Measurements from ENCODE around the gene PITPNM1. TPM values are rescaled to one million over a fixed set of nuclear protein-coding genes. Genes with fewer than 3 reads are reported as not detected.

PITPNM1 gene
- total and polyA plus RNA-seq, 2 of the 13 experiments (the other 11 are each of a cell fraction or from before 2014, with no cell fraction given): 8.2 to 8.5 TPM

DNA sequence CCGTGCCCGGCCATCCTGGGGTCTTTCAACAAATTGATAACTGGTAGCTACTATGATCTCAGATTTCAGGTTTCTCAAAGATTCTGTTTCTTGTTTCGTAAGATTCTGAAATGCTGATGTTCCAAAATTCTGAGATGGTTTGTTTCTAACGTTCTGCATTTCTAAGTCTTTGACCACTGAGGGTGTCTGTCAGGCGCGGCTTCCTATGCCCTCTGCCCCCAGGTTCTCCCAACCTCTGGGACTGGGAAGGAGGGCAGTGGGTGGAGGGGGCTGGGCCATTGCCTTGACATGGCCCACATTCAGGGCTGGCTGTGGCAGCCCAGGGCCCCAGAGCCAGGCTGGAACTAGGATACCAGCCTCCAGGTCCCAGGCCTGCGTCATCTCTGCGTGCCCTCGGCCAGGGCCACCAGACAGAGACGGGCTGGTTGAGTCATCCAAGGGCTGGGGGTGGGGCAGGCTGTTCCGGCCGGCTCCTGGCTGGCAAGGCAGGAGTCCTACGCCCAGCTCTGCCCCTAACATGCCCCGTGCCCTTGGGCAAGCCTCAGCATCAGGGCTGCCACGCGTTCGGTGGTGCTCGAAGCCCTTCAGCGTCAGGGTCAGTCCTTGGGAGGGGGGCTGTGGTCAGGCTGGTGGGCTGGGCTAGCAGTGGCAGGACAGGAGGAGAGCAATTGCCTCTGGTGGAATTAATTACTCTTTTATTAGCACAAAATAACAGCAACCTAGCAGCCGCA is 41.3 kb downstream of the PITPNM1 start (continued):
- TF ChIP-seq, protein P1, sequence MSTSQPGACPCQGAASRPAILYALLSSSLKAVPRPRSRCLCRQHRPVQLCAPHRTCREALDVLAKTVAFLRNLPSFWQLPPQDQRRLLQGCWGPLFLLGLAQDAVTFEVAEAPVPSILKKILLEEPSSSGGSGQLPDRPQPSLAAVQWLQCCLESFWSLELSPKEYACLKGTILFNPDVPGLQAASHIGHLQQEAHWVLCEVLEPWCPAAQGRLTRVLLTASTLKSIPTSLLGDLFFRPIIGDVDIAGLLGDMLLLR (CRISPR knock-in tag; IDR thresholded peaks at IDR 0.05): no peak
- TF ChIP-seq EZH2 (conservative IDR thresholded peaks at IDR 0.05; ENCODE audit: low read depth, low read length) (no peak), NPAS2 (CRISPR knock-in tag; IDR thresholded peaks at IDR 0.05; ENCODE audit: borderline replicate concordance) (no peak), ZNF550 (CRISPR knock-in tag; IDR thresholded peaks at IDR 0.05; ENCODE audit: borderline replicate concordance) (0 out of 2 replicates have a peak, but pooled peaks have one; percentile 68), ZNF510 (CRISPR knock-in tag; IDR thresholded peaks at IDR 0.05; ENCODE audit: low read depth) (no peak), ZNF776 (CRISPR knock-in tag; IDR thresholded peaks at IDR 0.05) (0 out of 2 replicates have a peak, but pooled peaks have one; percentile 8), MZF1 (CRISPR knock-in tag; IDR thresholded peaks at IDR 0.05; ENCODE audit: borderline replicate concordance) (no peak), NFIB (CRISPR knock-in tag; IDR thresholded peaks at IDR 0.05; ENCODE audit: borderline replicate concordance) (no peak)
- TF ChIP-seq, protein P2, sequence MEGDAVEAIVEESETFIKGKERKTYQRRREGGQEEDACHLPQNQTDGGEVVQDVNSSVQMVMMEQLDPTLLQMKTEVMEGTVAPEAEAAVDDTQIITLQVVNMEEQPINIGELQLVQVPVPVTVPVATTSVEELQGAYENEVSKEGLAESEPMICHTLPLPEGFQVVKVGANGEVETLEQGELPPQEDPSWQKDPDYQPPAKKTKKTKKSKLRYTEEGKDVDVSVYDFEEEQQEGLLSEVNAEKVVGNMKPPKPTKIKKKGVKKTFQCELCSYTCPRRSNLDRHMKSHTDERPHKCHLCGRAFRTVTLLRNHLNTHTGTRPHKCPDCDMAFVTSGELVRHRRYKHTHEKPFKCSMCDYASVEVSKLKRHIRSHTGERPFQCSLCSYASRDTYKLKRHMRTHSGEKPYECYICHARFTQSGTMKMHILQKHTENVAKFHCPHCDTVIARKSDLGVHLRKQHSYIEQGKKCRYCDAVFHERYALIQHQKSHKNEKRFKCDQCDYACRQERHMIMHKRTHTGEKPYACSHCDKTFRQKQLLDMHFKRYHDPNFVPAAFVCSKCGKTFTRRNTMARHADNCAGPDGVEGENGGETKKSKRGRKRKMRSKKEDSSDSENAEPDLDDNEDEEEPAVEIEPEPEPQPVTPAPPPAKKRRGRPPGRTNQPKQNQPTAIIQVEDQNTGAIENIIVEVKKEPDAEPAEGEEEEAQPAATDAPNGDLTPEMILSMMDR (CRISPR knock-in tag; IDR thresholded peaks at IDR 0.05): no peak; the same call in 1 of the 2 replicates
- TF ChIP-seq, protein P3, sequence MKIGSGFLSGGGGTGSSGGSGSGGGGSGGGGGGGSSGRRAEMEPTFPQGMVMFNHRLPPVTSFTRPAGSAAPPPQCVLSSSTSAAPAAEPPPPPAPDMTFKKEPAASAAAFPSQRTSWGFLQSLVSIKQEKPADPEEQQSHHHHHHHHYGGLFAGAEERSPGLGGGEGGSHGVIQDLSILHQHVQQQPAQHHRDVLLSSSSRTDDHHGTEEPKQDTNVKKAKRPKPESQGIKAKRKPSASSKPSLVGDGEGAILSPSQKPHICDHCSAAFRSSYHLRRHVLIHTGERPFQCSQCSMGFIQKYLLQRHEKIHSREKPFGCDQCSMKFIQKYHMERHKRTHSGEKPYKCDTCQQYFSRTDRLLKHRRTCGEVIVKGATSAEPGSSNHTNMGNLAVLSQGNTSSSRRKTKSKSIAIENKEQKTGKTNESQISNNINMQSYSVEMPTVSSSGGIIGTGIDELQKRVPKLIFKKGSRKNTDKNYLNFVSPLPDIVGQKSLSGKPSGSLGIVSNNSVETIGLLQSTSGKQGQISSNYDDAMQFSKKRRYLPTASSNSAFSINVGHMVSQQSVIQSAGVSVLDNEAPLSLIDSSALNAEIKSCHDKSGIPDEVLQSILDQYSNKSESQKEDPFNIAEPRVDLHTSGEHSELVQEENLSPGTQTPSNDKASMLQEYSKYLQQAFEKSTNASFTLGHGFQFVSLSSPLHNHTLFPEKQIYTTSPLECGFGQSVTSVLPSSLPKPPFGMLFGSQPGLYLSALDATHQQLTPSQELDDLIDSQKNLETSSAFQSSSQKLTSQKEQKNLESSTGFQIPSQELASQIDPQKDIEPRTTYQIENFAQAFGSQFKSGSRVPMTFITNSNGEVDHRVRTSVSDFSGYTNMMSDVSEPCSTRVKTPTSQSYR (CRISPR knock-in tag; IDR thresholded peaks at IDR 0.05; ENCODE audit: borderline replicate concordance): peak; percentile 94
- TF ChIP-seq, protein P4, sequence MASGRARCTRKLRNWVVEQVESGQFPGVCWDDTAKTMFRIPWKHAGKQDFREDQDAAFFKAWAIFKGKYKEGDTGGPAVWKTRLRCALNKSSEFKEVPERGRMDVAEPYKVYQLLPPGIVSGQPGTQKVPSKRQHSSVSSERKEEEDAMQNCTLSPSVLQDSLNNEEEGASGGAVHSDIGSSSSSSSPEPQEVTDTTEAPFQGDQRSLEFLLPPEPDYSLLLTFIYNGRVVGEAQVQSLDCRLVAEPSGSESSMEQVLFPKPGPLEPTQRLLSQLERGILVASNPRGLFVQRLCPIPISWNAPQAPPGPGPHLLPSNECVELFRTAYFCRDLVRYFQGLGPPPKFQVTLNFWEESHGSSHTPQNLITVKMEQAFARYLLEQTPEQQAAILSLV (CRISPR knock-in tag; IDR thresholded peaks at IDR 0.05; ENCODE audit: borderline replicate concordance): 0 out of 2 replicates have a peak, but pooled peaks have one; percentile 66
- TF ChIP-seq, protein P5, sequence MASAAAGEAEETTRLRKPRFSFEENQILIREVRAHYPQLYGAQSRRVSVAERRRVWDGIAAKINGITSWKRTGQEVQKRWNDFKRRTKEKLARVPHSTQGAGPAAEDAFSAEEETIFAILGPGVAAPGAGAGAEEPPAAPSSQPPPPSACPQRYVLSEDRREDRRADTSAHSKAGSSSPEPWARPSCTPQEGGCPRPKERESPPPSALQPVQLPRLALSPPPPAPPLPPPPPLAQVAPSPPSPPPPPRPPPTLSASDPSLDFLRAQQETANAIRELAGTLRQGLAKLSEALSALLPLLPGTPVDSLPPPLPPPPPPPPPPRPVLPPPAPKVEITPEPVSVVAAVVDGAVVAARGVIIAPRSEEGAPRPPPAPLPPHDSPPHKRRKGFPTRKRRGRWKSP (CRISPR knock-in tag; IDR thresholded peaks at IDR 0.05): peak; percentile 81; the same call in 1 of the 2 replicates
- TF ChIP-seq, protein P6, sequence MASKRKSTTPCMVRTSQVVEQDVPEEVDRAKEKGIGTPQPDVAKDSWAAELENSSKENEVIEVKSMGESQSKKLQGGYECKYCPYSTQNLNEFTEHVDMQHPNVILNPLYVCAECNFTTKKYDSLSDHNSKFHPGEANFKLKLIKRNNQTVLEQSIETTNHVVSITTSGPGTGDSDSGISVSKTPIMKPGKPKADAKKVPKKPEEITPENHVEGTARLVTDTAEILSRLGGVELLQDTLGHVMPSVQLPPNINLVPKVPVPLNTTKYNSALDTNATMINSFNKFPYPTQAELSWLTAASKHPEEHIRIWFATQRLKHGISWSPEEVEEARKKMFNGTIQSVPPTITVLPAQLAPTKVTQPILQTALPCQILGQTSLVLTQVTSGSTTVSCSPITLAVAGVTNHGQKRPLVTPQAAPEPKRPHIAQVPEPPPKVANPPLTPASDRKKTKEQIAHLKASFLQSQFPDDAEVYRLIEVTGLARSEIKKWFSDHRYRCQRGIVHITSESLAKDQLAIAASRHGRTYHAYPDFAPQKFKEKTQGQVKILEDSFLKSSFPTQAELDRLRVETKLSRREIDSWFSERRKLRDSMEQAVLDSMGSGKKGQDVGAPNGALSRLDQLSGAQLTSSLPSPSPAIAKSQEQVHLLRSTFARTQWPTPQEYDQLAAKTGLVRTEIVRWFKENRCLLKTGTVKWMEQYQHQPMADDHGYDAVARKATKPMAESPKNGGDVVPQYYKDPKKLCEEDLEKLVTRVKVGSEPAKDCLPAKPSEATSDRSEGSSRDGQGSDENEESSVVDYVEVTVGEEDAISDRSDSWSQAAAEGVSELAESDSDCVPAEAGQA (IDR thresholded peaks at IDR 0.05; ENCODE audit: low read depth): 0 out of 2 replicates have a peak, but pooled peaks have one; percentile 7
- TF ChIP-seq, protein P6 (CRISPR knock-in tag; IDR thresholded peaks at IDR 0.05; ENCODE audit: borderline replicate concordance): no peak

All from HepG2 (cell line).